Iris pigment epithelial cell (primary cell): Measurements from ENCODE around the gene APOBEC3C.
"Not testable (repeated sequence)": the region's sequence is repeated elsewhere in the genome, so short reads cannot be mapped to it uniquely, and the experiment has no call there.

Source experiments
- DNase-seq: peaks from one replicate; pipeline ENCODE4 v3.0.0-alpha.2; 2011; ENCODE audit warnings: low read depth

APOBEC3C gene

DNA sequence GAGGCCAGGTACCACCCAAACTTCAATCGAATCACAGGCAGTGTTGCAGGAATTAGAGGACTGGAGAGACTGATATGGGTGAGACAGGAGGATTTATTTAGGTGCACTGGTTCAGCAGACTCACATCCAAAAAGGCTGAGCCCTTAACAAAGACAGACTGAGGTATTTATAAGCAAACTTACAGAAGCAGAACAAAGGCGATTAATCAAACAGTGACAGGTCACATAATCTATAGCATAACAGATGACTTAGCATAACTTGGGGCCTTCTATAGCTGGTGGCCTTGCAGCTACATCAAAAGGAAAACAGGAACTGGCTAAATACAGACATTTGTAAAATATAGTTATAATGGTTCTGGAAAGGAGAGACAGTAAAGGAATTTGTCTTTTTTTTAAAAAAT lies 29.8 kb upstream of the APOBEC3C start:
- DNase-seq, result no peak

DNA sequence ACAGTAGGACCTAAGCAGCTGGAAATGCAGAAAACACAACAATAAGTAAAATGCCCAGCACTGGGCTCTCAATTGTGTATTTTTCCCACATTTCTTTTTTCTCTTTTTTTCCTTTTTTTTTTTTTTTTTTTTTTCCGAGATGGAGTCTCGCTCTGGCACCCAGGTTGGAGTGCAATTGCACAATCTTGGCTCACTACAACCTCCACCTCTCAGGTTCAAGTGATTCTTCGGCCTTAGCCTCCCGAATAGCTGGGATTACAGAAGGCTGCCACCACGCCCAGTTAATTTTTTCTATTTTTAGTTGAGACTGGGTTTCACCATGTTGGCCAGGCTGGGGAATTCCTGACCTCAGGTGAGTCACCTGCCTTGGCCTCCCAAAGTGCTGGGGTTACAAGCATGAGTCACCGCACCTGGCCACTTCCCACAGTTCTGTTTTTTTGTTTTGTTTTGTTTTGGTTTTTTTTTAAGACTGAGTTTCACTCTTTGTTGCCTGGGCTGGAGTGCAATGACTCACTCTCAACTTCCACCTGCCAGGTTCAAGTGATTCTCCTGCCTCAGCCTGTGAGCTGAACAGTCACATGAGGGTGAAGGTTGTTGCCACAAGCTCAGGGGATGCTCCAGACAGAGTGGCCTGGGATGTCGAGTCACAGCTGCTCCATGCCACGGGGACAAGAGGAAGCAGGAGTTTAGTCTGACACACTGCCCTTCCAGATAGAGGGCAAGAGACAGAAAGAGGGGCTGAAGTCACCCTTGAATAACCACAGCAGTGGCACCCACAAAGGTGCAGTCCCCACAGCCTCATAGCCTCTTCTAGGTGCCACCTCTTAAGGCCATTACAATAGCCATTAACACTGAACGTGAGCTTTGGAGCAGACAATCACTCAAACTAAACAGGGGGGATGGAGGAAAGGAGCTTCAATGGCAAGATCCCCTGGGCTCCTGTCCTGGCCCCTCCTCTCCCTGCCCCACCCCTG lies 29.0 kb upstream of the APOBEC3C start:
- peak; percentile 30 for DNase-seq

DNA sequence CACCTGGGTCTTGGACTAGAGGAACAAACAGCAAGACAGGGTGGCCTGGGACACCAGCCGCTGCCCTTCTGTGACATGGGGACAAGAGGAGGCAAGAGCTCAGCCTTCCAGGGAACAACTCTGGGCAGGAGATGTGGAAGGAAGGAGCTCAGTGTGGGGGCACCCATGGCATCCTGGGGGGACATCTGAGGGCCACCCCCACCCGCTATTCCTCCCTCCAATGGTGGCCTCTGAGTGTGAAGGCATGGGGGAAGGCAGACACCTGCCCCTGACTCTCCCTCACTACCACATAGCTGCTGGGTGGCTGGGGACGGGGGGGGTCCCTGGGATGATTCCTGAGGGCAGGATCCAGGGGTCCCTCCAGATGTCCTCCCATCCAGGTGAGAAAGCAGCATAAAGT lies 27.4 kb upstream of the APOBEC3C start:
- DNase-seq, result no peak

DNA sequence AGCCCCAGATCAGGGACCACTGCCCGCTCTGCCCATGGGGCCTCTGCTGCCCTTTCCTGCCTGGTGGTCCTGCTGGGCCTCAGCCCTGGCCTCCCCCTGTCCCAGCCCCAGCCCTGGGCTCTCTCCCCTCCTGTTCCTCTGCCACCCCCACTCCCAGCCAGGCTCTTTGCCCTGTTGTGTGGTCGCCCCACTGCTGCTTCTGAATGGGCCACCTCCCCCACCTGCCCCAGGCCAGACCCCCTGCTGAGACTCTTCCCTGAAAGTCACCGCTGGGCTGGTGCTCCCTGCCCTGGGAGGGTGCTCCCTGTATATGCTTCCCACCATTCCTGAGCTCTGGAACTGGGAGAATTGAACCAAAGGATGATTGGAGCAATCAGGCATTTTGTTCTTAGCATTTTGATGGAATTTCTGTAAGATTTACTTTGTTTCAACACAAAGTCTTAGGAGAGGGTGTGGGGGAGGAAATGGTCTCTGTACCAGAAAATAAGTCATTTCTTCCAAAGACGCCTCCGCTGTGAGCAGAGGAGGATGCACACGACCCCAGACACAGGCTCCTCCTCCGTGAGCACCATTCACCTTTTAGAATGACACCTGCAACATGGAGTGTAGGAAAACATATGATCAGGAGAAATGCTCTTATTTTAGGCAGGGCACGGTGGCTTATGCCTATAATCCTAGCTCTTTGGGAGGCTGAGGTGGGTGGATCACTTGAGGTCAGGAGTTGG lies 26.7 kb upstream of the APOBEC3C start:
- no peak for DNase-seq

DNA sequence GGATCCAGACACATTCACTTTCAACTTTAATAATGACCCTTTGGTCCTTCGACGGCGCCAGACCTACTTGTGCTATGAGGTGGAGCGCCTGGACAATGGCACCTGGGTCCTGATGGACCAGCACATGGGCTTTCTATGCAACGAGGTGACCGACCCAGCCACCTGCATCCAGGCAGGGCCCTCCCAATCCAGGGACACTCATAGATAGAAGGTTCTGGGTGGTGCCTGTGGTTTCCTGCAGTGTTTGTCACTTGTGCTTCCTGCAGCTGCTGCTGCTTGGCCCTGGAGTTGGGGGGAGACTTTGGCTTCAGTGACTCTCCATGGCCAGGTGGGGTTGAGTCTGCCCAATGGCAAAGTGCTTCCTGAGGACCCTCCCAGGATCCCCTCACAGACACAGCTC lies 24.6 kb upstream of the APOBEC3C start:
- no peak for DNase-seq

DNA sequence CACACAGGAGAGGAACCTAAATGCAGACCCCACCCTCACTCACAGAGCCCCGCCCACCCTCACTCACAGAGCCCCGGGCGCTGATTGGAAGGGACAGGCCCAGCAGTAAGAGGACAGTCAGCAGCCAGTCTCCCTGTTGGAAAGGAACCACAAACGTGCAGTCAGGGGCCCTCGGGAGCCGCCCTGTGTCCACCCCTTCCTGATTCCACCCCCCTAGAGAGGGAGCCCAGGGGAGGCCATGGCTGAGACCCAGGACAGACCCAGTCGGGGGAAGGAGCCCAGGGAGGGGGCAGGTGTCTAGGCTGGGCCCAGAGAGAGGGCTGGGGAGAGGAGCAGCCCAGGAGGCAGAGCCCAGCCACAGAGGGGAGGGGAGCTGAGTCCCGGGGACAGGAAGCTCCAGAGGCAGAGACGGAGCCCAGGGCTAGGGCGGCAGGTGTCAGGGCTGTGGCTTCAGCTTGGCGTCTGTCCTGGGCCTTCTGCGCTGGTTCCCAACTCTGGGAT lies 21.1 kb upstream of the APOBEC3C start:
- DNase-seq, result not testable (repeated sequence)

DNA sequence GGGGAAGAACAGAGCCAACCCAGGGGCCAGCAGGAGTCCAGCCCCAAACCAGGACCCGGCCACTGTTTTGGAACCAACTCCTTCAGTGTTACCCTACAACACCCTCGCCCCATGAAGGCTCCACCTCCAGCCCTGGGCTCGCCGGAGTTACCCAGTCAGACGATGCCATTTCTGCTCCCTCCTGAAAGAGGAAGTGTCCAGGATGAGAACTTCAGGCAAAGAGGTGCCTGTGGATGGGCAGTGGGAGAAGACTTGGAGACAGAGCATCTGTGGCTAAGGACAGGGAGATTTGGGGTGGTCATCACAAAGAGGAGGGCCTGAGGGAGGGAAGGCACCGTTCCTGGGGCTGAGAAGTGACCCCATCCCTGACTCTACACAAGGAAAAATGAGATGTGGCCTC lies 18.0 kb upstream of the APOBEC3C start:
- DNase-seq, result no peak

DNA sequence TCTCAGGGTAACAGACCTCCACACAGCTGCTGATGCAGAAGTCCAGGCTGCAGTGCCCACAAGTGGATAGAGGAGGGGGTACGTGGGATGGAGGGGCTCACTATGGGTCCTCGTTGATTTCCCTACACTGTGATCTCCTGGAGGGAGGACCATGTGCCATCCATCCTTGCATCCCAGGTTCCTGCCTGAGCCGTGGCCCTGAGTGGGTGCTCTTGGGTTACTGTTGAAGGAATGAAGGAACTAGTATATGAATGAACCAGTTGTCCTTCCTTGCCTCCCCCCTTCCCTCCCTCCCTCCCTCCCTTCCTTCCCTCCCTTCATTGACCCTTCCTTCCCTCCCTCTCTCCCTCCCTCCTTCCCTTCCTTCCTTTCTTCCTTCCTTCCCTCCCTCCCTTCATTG lies 16.5 kb upstream of the APOBEC3C start:
- DNase-seq, result no peak

DNA sequence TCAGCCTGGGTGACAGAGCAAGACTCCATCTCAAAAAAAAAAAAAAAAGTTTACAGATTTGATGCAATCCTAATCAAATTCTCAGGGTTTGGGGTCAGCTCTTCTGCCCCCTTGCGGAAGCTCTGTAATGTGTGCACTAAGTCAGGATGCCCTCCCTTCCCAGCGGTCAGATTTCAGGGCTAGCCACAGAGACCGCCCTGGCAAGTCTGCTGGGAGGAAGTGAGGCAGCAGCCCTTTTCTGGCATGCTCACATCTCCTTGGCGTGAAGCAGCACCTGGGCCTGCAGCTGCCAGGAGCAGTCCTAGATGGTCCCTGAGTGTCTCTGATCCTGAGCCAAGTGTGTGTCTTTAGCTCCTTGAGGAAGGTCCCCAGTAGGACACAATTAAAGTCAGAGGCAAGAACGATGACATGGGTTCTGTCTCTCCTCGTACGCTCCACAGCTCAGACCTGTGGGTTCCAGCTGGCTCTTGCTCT lies 10.9 kb upstream of the APOBEC3C start:
- peak; percentile 86 for DNase-seq

DNA sequence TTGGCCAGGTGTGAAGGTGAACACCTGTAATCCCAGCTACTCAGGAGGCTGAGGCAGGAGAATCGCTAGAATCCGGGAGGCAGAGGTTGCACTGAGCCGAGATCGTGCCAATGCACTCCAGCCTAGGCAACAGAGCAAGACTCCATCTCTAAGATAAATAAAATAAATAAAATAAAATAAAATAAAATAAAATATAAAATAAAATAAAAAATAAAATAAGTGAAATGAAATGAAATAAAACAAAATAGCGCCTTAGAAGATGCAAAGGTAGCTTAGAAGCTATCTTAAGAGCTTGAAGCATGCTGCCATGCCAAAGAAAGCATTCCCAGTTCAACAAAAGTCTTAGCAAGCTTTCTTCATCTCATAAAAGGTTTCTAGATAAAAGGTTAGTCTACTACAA lies 6.9 kb upstream of the APOBEC3C start:
- DNase-seq, result no peak

DNA sequence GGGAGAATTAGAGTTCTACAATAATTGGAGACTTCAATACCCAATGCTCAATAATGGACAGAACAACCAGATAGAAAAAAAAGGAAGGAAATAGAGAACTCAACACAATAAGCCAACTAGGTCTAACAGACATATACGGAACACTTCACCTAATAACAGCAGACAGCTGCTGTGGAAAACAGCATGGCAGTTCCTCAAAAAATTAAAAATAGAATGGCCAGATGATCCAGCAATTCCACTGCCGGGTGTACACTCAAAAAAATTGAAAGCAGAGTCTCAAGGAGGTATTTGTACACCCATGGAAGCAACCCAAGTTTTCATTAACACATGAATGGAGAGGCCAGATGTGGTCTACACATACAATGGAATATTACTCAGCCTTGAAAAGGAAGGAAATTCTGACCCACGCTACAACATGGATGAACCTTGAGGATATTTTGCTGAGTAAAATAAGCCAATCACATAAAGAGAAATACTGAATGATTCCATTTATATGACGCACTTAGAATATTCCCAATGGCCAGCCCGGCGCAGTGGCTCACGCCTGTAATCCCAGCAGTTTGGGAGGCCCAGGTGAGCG lies 5.7 kb upstream of the APOBEC3C start:
- DNase-seq, result not testable (repeated sequence)

DNA sequence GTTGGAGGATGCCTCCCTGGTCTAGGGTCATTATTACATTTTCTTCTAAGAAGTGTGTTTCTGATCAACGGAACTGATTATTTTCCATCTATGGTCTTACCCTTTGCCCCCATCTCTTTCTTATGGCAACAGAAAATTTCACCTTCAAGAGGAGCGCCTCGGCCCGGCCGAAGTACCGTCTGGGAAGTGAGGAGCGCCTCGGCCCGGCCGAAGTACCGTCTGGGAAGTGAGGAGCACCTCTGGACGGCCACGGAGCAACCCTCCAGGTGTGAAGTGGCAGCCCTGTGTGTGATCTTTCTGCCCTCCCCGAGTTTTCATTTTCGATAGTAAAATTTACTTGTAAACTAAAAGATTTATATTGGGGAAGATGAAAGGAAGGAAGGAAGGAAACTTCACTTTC lies 3.1 kb upstream of the APOBEC3C start:
- DNase-seq, result no peak

DNA sequence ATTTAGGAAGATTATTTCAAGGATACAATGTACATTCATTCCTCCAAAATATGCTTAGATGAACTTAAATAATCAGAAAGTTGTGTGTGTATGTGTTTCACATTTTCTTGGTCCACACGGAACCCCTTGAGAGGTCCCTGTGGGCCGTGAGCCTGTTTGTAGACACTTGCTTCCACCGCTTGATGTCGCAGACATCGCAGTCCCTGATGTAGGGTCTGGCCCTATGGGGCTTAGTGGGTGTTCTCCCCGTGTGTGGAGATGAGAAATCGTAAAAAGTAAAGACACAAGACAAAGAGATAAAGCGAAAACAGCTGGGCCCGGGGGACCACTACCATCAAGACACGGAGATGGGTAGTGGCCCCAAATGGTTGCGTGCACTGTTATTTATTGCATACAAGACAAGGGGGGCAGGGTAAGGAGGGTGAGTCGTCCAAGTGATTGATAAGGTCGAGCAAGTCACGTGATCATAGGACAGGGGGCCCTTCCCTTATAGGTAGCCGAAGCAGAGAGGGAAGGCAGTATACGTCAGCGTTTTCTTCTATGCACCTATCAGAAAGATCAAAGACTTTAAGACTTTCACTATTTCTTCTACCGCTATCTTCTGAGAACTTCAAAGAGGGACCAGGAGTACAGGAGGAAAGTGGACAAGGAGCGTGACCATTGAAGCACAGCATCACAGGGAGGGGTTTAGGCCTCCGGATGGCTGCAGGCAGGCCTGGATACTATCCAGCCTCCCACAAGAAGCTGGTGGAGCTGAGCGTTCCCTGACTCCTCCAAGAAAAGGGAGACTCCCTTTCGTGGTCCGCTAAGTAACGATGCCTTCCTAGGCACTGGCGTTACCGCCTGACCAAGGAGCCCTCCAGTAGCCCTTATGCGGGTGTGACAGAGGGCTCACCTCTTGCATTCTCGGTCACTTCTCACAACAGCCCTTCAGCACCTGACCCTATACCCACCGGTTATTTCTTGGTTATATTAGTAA lies 1.2 kb upstream of the APOBEC3C start:
- no peak for DNase-seq

DNA sequence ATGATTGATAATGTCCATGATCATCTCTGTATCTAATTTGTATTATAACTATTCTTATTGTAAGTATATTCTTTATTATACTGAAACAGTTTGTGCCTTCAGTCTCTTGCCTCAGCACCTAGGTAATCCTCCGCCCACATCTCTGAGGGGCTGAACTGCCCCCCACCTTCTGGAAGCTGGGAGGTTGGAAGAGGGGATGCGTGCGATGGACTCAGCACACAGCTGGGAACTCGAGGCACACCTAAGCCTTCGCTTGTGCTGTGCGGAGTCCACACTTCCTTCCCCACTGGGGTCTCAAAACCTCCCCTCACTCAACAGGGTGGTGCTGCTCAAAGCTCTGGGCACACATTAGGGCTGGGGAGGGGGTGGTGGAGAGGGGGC lies 506 bp upstream of the APOBEC3C start:
- DNase-seq, result not testable (repeated sequence)

DNA sequence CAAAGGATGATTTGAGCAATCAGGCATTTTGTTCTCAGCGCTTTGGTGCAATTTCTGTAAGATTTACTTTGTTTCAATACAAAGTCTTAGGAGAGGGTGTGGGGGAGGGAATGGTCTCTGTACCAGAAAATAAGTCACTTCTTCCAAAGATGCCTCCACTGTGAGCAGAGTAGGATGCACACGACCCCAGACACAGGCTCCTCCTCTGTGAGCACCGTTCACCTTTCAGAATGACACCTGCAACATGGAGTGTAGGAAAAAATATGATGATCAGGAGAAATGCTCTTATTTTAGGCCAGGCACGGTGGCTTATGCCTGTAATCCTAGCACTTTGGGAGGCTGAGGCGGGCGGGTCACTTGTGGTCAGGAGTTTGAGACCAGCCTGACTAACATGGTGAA lies 665 bp downstream of the APOBEC3C start:
- peak; percentile 14 for DNase-seq

DNA sequence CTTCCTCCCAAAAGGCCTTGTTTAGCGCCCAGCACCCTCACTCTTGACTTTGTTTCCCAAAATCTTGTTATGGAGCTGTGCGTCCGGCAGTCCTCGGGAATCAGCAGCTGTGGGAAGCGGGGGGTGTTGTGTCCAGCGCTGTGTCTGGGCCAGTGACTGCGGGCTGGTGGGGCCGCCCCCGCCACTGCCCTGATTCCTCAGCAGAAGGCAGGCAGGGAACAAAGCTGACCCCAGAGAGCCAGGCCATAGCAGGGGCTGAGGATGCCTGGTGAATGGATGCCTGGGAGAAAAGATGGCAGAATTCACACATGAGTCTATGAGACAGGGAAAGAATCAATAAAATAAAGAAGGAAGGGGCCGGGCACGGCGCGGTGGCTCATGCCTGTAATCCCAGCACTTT lies 2.5 kb downstream of the APOBEC3C start:
- DNase-seq, result no peak

DNA sequence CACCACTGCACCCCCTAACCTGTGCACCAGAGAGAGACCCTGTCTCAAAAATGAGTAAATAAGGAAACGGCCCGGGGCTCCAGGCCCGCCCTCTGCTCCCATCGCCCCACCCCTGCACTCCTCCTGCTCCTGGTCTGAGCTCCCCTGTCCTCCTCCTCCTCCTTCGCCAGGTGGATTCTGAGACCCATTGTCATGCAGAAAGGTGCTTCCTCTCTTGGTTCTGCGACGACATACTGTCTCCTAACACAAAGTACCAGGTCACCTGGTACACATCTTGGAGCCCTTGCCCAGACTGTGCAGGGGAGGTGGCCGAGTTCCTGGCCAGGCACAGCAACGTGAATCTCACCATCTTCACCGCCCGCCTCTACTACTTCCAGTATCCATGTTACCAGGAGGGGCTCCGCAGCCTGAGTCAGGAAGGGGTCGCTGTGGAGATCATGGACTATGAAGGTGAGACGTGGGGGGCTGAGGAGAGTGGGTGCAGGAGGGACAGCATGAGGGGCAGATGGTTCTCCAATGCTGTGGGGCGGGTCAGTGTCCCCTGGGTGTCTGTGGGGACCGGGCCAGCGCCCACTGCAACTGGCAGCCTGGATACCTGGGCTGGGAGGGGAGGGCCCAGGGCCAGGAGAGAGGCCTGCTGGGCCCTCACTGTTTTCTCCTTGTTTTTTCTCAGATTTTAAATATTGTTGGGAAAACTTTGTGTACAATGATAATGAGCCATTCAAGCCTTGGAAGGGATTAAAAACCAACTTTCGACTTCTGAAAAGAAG lies 3.7 kb downstream of the APOBEC3C start:
- no peak for DNase-seq

DNA sequence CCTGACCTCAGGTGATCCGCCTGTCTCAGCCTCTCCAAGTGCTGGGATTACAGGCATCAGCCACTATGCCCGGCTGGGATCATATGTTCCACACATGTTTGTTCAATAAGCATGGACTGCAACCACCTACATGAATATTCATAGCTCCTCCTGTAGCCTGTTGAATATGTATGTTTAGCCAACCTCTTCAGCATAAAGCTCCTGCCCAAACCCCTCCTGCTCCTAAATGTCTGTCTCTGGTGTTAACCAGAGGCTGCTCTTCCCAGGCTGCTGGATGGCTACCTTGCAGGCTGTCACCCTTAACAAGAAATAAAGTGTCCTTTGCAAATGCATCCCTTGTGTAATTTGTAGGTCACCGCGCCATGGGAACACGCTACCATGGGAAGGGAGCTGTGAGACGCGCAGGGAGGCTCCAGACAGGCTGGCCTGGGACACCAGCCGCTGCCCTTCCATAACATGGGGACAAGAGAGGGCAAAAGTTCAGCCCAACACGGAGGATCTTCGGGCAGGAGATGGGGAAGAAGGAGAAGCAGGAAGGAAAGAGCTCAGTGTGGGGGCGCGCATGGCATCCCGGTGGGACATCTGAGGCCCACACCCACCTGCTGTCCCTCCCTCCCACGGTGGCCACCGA lies 6.1 kb downstream of the APOBEC3C start:
- DNase-seq, result not testable (repeated sequence)

DNA sequence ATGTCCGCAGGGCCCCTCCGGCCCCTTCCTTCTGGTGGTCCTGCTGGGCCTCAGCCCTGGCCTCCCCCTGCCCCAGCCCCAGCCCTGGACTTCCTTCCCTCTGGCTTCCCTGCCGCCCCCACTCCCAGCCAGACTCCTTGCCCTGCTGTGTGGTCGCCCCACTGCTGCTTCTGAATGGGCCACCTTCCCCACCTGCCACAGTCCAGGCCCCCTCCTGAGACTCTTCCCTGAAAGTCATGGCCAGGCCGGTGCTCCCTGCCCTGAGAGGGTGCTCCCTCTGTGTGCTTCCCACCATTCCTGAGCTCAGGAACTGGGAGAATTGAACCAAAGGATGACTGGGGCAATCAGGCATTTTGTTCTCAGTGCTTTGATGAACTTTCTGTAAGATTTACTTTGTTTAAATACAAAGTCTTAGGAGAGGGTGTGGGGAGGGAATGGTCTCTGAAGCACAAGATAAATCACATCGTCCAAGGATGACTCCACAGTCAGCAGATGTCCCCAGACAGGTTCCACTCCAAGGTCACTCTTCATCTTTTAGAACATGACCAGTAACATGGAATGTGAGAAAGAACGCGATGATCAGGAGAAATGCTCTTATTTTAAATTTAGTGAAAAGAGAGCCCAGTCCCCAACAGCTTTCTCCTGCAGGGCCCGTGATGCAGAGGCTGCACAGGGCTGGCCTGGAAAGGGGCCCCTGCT lies 7.6 kb downstream of the APOBEC3C start:
- DNase-seq, result no peak
